Renal pelvis (tissue), 4 donors: Measurements from ENCODE around the gene CLEC4F. TPM values are rescaled to one million over a fixed set of nuclear protein-coding genes. Genes with fewer than 3 reads are reported as not detected.
A peak's percentile ranks its signal among the peaks of the same experiment; 100 is the strongest.

Experiments
- DNase-seq: peaks from one replicate; pipeline ENCODE4 v3.0.0-alpha.2; 2013
- polyA plus RNA-seq, 3 donors: library from polyadenylated mRNA; unstranded; fragments of 120-200 nt; gene quantifications; one replicate each; pipeline ENCODE4 v1.2.1, GENCODE V29; 2013; ENCODE audit not compliant: insufficient read length in 3 of 3

CLEC4F gene
- polyA plus RNA-seq, 3 donors: 0.06 to 0.09 TPM; not detected in 1

DNA sequence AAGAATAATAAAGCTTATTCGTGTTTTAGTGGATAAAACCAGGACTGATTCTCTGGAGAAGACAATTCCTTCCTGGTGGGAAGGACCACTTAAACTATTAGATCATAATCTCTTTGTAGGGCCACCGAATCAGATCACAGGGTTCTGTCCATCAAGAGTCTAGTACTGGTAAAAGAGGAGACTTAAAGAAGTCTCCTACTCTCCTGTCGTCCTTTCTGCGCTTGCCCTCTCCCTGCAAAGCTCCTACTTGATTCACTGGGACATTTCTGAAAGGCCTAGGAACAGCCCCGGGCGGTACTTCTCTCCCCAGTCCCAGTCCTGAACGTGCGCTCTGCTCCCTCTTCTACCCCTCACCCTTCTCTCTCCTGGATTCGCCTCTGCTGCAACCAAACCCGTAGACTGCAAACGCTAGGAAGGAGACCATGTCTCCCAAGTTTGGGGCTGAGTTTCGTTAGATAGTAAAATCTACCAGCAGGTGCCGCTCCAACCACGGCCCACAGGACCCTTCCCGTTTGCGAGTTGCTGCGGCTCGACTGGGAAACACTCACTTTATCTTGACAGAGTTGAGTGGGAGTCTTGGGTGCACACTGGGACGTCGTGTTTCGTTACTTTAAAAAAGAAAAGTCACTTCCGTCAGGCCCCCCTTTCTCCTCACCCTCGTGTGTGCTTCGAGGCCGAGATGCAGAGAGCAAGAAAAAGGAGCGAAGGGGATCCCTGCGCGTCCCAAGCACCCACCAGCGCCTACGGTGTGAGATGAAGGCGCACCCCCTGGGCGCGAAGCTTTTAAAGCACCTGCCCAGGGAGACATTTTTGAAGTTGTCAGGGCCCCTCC lies 30.9 kb downstream of the CLEC4F start:
- peak; percentile 62 for DNase-seq

DNA sequence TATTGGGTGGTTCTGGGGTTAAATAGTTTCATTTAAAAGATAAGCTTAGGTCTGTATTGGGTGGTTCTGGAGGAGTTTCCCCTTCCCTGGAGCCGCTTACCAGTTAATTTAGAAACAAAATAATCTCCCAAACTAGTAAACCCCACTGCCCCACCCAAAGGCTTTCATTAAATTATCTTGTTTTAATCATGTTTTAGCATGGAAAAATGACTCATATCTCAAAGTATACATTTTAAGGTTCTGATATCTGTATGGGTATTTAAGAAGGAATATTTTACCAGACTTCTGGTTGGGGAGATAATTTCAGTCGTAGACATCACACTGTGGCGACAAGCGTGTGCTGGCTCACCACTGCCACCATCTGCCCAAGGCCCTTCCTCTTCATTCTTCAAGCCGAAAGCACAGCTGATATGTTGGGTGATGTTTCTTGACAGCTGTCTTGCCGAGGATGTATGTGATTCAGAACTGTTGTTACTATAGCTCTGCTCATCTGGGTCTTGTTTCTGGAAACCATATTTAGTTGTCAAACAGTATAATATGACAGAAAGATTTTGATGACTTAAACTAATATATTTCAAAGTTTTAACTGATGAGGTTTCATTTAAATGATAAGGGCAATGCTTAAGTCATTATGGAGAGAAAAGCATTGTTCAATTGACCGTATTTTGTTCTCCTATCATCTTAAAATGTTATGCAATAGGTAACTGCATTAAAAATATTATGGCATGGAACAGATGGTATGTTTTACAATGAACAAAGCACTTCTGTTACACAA lies 35.1 kb downstream of the CLEC4F start:
- peak; percentile 23 for DNase-seq

DNA sequence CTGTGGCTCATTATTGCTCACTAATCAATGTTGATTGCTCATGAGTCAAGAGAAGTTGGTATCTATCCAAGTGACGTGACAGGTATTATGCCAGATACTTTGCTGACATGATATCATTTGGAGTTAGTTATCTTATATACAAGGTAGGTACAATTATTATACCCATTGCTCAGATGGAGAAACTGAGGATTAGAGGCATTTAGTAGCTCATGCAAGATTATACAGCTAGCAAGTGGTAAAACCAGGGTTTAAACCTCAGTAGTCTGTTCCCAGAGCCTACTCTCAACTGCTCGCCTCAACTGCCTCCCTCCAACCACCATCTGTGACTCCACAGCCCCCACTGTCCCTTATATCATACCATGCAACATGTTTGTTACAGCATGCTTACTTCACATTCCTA lies 36.1 kb downstream of the CLEC4F start:
- no peak for DNase-seq

DNA sequence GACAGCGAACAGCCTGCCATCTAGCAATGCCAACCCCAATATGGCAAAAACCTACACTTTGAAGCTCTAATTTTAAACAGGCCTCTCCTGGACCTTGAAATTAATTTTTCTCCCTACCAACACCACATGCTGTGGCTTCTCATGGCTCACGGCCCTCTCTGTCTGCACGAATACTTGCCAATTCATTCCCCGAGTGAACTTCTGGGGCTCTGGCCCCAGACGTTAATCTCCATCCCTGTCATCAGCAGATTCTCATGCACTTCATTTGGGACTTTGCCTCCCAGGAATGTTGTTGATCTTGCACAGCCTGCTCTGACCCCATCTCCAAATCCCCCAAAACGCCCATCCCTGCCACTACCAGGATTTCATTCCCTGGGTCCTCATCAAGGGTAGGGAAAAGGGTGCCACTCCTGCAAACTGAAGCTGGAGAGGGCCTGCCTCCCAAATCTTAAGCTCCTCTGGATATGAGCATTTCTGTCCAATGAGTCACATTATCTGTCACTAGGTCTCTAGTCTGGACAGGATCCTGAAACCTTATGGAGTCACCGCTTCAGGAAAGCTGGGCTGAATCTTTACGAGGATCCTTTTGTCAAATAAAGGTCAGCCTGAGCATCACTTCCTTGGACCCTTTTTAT lies 40.4 kb downstream of the CLEC4F start:
- no peak for DNase-seq

DNA sequence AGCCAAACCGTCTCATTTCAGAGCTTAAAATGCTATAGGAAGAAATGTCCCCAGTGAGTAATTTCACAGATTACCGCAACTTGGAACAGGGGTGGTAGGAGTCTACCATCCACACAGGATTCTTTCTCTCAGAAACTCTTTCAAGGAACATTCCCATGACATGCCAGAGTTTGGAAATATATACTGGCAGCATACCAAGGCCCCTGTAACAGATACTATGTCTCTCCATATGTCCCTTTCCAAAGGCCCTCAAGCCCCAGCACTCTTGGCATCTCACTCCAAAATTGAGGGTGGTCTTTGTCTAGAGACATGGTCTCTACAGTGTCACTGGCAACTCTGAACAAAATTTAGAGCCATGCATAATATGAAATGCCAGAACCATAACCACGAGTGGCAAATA lies 40.9 kb downstream of the CLEC4F start:
- no peak for DNase-seq

DNA sequence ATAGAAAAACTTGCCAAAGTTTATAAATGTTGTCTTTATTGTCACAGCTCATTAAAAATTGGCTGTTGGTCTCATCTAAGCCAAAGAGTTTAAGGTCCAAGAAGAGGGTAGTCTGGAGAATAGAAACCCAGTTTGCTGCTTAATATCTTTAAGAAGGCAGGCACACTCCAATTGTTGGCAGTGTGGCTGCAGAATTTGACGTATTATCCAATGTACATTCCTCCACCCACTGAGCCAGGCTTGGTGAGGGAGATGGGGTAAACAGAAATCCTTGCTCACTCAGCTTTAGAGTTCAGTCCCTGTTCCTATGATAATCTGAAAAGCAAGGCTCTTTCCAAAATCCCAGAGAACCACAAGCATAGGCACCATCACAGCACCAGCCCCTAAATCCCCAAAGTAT lies 41.7 kb downstream of the CLEC4F start:
- DNase-seq: no peak

DNA sequence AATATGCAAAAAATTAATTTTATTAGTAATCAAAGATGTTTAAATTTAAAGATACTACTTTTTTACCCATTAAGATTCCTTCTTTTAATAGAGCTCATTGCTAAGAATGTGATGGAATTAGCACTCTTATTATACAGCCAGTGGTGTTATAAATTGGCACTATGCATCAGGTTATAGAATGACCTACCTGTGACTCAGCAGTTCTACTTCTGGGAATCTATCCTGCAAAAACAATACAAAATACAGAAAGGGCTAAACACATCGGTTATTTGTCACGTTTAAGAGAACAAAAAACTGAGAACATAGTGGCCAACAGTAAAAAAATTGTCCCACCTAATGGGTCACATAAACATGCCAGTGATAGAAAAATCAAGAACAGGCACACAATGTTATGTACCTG lies 42.9 kb downstream of the CLEC4F start:
- DNase-seq: no peak

DNA sequence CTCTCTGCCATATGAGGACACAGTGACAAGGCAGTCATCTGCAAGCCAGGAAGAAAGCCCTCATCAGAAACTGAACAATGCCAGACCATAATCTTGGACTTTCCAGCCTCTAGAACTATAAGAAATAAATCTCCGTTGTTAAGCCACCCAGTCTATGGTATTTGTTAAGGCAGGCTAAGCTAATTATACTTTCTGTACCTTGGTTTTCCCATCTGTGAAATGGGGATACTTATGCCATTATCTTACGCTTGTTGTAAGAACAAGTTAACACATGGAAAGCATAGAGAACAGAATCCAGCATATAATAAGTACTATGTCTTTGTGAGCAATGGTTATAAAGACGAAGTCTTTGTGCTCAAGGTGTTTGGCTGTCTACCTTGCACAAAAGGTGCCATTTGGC lies 44.1 kb downstream of the CLEC4F start:
- DNase-seq: no peak

DNA sequence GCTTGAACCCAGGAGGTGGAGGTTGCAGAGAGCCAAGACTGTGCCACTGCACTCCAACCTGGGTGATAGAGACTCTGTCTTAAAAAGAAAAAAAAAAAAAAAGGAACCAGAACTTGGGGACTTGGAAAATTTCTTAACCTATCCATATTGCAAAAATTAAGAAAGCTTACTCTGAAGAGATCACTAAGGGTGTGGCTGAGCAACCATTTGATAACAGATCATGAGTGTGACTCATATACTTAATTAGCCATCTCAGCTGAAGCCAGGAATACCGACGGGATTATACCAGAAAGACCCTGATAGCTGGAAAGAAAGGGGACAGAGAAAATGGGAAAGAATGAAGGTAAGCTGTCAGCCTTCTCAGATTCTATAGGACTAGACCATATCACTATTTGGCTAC lies 45.3 kb downstream of the CLEC4F start:
- no peak for DNase-seq

DNA sequence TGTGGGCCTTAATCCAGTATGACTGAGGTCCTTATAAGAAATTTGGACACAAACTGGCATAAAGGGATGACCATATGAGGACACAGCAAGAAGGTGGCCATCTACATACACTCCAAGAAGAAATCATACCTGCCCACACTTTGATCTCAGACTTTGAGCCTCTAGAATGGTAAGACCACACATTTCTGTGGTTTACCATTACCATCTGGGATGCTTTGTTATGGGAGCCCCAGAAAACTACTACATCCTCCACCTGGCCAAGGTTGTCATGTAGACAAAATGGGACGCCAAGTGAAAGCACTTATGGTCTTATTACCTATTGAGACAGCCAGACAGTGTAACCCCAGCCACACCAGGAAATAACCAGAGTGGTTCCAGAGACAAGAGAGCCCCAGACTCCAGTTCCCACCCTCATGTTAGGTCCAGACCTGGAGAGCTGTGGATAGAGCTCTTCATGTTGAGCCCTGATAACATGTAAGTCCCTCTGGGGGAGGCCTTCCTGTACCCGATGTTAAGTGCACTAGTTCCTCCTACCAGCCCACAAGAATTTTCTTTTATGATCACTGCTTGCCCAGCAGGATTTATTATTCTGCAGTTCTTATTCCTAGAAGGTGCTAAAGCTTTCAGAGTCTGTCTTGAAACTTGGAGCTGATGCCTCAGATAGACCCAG lies 47.8 kb downstream of the CLEC4F start:
- DNase-seq: no peak

DNA sequence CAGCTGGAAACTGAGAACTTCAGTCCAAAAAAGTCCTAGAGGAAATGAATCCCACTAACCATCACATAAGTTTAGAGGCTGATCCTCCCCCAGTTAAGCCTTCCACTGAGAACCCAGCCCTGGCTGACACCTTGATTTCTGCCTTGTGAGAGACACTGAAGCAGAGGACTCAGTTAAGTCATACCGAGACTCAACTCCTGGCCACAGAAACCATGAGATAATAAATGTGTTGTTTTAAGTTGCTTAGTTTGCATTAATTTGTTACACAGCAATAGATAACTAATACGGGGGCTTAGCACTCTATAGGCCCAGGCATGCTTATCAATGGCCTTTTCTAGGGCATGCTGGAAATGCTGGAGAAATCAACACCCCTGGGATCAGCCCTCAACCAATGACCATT lies 49.0 kb downstream of the CLEC4F start:
- DNase-seq: no peak

DNA sequence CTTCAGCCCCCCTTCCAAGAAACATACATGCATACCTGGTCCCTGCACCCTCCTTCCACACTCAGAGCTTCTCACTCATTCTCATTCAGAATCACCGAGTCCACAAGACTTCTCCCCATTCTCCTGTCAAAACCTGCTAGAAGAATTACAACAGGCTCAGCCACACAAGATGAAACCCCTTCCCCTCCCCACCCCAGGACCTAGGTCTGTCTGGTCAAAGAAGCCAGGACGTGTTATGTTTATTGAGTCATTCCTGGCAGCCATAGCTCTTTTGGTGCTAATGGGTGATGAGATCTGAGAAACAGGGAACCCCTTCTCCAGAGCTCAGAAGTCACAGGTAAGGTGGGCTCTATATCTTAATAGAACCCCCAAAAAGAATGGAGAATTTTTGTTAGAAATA lies 50.9 kb downstream of the CLEC4F start:
- no peak for DNase-seq

DNA sequence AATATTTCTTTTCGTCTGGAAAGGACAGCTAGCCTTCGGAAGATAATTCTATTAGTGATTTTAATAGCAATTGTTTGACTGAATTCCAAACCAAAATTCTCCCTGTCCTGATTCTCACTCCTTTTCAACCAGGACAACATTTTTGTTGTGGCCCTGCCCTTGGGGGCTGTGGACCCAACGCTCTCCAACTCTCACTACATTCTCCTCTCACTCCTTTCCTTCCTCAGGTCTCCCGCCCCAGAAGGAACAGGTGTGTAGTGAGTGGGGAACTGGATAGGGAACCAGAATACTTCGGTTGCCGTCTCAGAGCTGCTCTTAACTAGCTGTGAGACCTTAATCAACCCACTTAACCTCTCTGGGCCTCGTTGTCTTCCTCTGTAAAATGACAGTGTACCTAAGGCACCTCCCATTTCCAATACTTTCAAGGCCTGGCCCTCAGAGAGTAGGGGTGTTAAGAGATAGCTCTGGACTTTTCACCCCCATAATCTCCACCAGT lies 51.8 kb downstream of the CLEC4F start:
- DNase-seq: no peak

DNA sequence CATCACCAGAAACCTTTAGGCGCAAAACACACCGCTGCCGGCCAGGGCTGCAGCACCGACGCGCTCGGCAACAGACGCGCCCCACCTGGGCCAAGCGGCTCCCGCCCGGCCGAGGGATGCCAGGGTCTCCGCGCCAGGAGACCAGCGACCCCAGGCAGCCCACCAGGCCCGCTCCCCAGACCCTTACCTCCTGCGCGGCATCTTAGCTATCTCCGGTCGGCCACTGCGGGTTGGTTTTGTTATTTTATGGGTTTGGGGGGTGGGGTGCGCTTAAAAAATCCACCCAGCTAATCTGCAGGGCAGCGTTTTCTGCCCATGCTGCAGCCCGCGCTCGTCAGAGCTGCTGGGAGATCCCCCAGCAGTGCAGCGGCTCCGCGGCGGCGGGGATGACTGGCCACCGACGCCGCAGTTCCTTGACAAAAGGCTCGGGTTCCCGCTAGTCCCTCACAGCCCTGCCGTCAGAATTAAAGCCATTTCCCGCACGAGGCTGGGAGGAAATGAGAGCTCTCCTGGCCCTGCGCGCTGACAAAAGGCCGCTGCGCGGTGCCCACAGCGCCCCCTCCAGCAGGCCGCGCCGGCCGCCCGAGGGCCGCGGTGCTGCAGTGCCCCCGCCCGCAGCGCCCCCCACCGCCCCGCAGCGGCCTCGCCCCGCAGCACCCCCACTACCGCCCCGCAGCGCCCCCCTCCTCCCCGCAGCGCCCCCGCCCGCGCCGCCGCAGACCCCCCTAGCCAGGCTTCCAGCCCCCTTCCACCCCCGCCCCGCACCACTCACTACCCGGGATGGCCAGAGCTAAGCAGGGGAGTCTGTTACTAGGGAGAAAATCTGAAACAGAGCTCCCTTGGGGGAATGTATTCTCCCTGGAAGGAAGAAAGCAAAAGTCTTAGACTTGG lies 52.5 kb downstream of the CLEC4F start, which contains the start of gene ADD2:
ADD2 (minus strand) TSS at position 502 of the 891 bp plus-strand sequence. CDS start 61,792 bp downstream, outside the sequence.
- DNase-seq: peak; percentile 60

DNA sequence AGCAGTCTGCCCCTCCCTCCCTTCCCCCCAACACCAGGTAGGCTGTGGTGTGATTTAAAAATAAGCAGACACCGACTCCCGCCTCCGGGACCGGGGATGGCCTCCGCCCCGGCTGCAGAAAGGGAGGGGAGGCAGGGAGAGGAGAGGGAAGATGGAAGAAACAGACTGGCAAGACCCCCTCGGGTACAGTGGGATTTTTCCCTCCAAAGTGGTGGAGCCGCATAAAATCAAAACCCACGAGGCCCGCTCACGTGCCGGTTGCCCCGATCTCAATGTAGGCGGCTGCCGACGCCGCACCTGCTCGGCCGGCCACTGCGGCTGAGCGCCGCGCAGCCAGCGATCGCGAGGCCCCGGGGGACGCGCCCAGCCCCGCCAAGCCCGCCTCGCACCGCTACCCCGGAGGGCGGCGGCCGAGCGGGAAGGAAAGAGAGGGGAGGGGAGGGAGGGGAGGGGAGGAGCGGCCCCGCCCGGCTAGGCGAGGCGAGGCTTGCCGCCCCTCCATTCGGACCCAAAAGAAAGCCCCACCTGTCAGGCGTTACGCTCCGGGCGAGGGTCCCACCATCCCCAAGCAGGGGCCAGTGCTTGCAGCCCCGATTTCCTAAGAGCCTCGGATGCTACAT lies 53.2 kb downstream of the CLEC4F start:
- peak; percentile 47 for DNase-seq

DNA sequence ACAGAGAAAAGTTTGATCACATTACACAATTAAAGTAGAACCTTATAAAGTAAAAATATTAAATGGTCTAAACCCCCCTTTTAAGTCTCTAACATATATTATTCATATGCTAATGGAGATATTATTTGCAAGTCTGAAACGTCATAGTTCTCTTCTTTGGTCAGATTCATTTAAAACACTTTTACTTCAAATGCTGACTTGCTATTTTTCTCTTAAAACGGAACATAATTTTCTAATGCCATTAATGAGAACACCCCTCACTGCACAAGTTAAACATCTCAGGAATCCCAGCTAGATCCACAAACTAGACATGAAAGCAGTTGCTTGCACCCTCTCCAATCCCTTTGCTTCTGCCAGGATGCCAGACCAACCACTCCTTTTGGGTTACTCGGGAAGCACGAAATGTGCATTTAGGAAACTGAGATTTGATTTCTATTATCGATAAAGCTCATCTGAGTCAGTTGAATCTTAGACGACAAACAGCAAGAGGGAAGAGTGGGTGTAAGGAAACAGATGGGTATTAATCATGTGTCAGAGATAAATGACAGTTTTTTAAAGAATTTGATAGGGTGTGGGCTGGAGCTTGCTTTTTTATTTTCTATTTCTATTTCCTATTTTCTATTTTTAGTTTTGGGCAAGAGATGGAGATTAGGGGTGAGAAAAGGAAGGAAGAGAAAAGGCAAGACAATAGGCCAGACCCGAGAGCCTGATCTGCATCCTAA lies 53.9 kb downstream of the CLEC4F start:
- no peak for DNase-seq

DNA sequence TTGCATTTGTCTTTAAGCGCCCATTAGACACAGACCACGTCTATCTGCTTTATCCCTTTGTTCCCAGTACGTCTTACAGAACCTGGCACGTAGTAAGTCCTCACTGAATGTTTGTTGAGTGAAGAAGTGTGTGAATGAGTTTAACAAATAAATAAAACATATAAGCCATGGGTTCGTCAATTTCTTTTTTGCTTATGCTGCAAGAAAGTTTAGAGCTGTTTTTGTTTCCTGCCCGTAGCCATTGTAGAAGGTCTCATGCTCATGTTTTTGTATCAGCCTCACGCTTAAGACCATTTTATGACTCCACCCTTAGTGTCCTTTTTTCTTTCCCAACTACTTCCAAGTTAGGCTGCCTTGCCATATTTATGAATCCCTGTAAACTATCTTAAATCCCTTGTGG lies 54.9 kb downstream of the CLEC4F start:
- no peak for DNase-seq

DNA sequence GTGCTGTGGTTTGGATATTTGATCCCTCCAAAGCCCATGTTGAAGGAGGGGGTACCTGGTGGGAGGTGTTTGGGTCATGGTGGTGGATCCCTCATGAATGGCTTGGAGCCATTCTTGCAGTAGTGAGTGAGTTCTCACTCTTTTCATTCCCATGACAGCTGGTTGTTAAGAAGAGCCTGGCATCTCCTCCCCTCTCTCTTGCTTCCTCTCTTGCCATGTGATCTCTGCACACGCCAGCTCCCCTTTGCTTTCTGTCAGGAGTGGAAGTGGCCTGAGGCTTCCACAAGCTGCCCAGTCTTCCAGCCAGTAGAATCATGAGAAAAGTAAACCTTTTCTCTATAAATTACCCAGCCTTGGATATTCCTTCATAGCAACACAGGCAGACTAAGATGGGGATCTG lies 61.0 kb downstream of the CLEC4F start:
- no peak for DNase-seq
